Measurements from ENCODE around the gene FGF3.

GRCh38 chr11:69812256-69812655 is 7.0 kb downstream of the FGF3 start:
- TF ChIP-seq CTCF (conservative IDR thresholded peaks at IDR 0.05; ENCODE audit: low read depth, low read length) (no peak), EZH2 (IDR thresholded peaks at IDR 0.05; ENCODE audit: low read length, unreplicated experiment) (no peak), EZH2phosphoT487 (IDR thresholded peaks at IDR 0.05; ENCODE audit: borderline replicate concordance, low read length) (no peak)
